NCI-H2107 treated with DMSO at 0.1 percent for 48 hours (cell line): ENCODE results near the gene C17orf113.

Experiments used
- DNase-seq: peaks from one replicate; lab custom pipeline; 2025; ENCODE audit not compliant: unreplicated experiment; lab: John Stamatoyannopoulos, UW

The C17orf113 gene

GRCh38 chr17:42050393-42051012, at the start of gene C17orf113:
TSS of gene C17orf113 (minus strand) at chr17:42050601. CDS start at chr17:42043376, 7,225 bp downstream.
- DNase-seq: no peak

GRCh38 chr17:42098730-42099399, 48.5 kb upstream of the C17orf113 start:
- DNase-seq: no peak

- peak; percentile 7 for DNase-seq
These were observed 47.6 kb upstream of the C17orf113 start, which contains the start of gene ZNF385C for GRCh38 chr17:42097691-42098631. TSS of gene ZNF385C (minus strand) at chr17:42098473. CDS start at chr17:42063056, 35,417 bp downstream.

GRCh38 chr17:42096360-42097111, 46.1 kb upstream of the C17orf113 start:
- no peak for DNase-seq

GRCh38 chr17:42094375-42095069, 44.1 kb upstream of the C17orf113 start:
- DNase-seq: no peak

GRCh38 chr17:42092939-42093338, 42.5 kb upstream of the C17orf113 start:
- no peak for DNase-seq

GRCh38 chr17:42090964-42091790, 40.8 kb upstream of the C17orf113 start:
- no peak for DNase-seq

- DNase-seq: no peak
These were observed 38.3 kb upstream of the C17orf113 start for GRCh38 chr17:42088736-42089135.

- no peak for DNase-seq
These were observed 37.6 kb upstream of the C17orf113 start for GRCh38 chr17:42087736-42088705.

GRCh38 chr17:42087042-42087701, 36.8 kb upstream of the C17orf113 start:
- no peak for DNase-seq

GRCh38 chr17:42081516-42082129, 31.2 kb upstream of the C17orf113 start:
- no peak for DNase-seq

GRCh38 chr17:42079541-42079940, 29.1 kb upstream of the C17orf113 start:
- DNase-seq: no peak

GRCh38 chr17:42078396-42079043, 28.1 kb upstream of the C17orf113 start:
- DNase-seq: no peak

- no peak for DNase-seq
These were observed 27.4 kb upstream of the C17orf113 start for GRCh38 chr17:42077755-42078154.

GRCh38 chr17:42076797-42077559, 26.6 kb upstream of the C17orf113 start:
- DNase-seq: no peak

GRCh38 chr17:42075789-42076188, 25.4 kb upstream of the C17orf113 start:
- DNase-seq: no peak
